ENCODE results near the gene MARCHF10. TPM values are rescaled to one million over a fixed set of nuclear protein-coding genes. Genes with fewer than 3 reads are reported as not detected.
"Not testable (repeated sequence)": the region's sequence is repeated elsewhere in the genome, so short reads cannot be mapped to it uniquely, and the experiment has no call there.

The MARCHF10 gene
- total RNA-seq, 2 experiments from 2014 or later, result not detected

DNA sequence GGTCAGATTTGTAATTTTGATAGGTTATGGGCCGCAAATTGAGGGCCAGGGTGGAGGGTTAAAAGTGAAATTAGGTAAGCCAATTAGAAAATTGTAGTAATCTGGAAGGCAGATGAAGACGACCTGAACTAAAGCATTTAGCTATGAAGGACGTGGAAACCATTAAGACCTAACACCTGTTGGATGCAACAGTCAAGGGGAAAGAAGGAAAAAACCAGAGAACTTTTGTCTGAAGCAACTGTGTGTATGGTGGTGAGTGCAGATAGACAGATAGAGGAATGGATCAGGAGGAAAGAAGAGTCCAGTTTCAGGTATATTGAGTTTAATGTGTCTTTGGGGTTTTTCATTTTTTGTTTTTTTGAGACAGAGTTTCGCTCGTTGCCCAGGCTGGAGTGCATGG is 40.2 kb upstream of the MARCHF10 start:
- H3K4me2 ChIP-seq (ENCODE audit: low read length), result no peak overlapping the region
- intact Hi-C loops (cut with micrococcal nuclease; ENCODE audit: unreplicated experiment), result no loop called here
- POLR2A ChIA-PET, result no interaction called here
- no peak overlapping the region for H2AFZ ChIP-seq (ENCODE audit: low read length)
- H3K27ac ChIP-seq (ENCODE audit: low read depth, low read length, poor library complexity, severe bottlenecking), result no peak overlapping the region
- H3K36me3 ChIP-seq (ENCODE audit: insufficient read depth, low read length), result no peaks in the 10 kb centered on the region
- no peaks in the 10 kb centered on the region for H3K9me3 ChIP-seq (ENCODE audit: low read length)
- H4K20me1 ChIP-seq (ENCODE audit: insufficient read depth, low read length), result no peaks in the 10 kb centered on the region
- no peak overlapping the region for H3K4me3 ChIP-seq (ENCODE audit: low read depth, low read length, poor library complexity, severe bottlenecking)
- TF ChIP-seq, protein P1, sequence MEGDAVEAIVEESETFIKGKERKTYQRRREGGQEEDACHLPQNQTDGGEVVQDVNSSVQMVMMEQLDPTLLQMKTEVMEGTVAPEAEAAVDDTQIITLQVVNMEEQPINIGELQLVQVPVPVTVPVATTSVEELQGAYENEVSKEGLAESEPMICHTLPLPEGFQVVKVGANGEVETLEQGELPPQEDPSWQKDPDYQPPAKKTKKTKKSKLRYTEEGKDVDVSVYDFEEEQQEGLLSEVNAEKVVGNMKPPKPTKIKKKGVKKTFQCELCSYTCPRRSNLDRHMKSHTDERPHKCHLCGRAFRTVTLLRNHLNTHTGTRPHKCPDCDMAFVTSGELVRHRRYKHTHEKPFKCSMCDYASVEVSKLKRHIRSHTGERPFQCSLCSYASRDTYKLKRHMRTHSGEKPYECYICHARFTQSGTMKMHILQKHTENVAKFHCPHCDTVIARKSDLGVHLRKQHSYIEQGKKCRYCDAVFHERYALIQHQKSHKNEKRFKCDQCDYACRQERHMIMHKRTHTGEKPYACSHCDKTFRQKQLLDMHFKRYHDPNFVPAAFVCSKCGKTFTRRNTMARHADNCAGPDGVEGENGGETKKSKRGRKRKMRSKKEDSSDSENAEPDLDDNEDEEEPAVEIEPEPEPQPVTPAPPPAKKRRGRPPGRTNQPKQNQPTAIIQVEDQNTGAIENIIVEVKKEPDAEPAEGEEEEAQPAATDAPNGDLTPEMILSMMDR (conservative IDR thresholded peaks at IDR 0.05; ENCODE audit: low read length), result no peak
- TF ChIP-seq EZH2phosphoT487 (IDR thresholded peaks at IDR 0.05; ENCODE audit: borderline replicate concordance, low read depth, low read length), result no peak
- no peaks in the 10 kb centered on the region for H3K79me2 ChIP-seq (ENCODE audit: insufficient read depth, low read depth, low read length)
- DNase-seq (ENCODE audit: low spot score), result no peak
- no TSS peak for BruUV-seq (replicated peaks)
- no peaks in the 10 kb centered on the region for H3K4me1 ChIP-seq (ENCODE audit: insufficient read depth, low read length, poor library complexity, severe bottlenecking)
- CTCF ChIA-PET (ENCODE audit: unreplicated experiment), result no interaction called here
- no peaks in the 10 kb centered on the region for H3K9me2 ChIP-seq (ENCODE audit: insufficient read depth, low read length)

DNA sequence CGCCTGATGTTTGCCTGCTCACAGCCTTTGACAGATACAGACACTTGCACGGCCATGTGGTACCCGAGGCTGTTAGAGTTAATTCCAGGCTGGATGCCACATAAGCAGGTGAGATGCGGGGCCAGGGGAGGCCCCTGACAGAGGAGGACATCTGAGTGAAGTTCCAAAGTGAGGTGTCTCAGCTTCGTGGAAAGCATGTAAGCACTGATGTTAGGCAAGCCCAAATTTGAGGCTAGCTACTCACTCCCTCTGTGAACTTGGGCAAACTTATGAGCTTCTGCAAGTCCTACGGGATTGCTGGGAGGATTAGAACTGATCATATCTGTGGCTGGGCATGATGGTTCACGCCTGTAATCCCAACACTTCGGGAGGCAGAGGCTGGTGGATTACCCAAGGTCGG is 39.3 kb upstream of the MARCHF10 start:
- POLR2A ChIA-PET, result interaction anchor here (0.6 kb wide), 1 partner anchor 37 kb away, joined by 3 read pairs; no protein-coding TSS in a partner anchor
- intact Hi-C loops (cut with micrococcal nuclease; ENCODE audit: unreplicated experiment), result no loop called here
- Histone ChIP-seq H2AFZ (ENCODE audit: low read length) (no peak overlapping the region), H3K9me3 (ENCODE audit: low read length) (no peaks in the 10 kb centered on the region), H3K4me1 (ENCODE audit: insufficient read depth, low read length, poor library complexity, severe bottlenecking) (no peaks in the 10 kb centered on the region), H3K9me2 (ENCODE audit: insufficient read depth, low read length) (no peaks in the 10 kb centered on the region), H3K79me2 (ENCODE audit: insufficient read depth, low read depth, low read length) (no peaks in the 10 kb centered on the region), H3K4me2 (ENCODE audit: low read length) (no peak overlapping the region), H4K20me1 (ENCODE audit: insufficient read depth, low read length) (no peaks in the 10 kb centered on the region), H3K36me3 (ENCODE audit: insufficient read depth, low read length) (no peaks in the 10 kb centered on the region), H3K4me3 (ENCODE audit: low read depth, low read length, poor library complexity, severe bottlenecking) (no peak overlapping the region), H3K27ac (ENCODE audit: low read depth, low read length, poor library complexity, severe bottlenecking) (no peak overlapping the region)
- no peak for TF ChIP-seq EZH2phosphoT487 (IDR thresholded peaks at IDR 0.05; ENCODE audit: borderline replicate concordance, low read depth, low read length)
- TF ChIP-seq, protein P1 (conservative IDR thresholded peaks at IDR 0.05; ENCODE audit: low read length), result no peak
- DNase-seq (ENCODE audit: low spot score), result no peak
- CTCF ChIA-PET (ENCODE audit: unreplicated experiment), result no interaction called here
- BruUV-seq (replicated peaks), result no TSS peak

DNA sequence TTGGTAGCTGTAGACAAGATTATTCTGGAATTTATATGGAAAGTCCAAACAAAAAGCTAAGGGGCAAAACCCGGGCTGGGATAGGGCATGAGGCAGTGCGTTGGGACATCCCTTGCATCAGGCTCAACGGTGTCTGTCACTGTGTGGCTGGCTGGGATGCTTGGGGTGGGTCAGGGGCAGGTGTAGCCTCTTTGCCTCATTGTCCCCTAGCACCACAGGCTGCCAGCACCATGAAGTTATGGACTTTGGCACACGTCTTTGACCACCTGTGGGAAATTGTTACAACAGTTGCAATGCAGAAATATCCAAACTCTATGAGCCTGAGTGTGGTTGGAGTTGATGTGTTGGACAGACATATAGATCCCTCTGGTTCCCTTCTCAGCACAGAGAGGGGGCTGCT is 32.8 kb upstream of the MARCHF10 start:
- no peak overlapping the region for H2AFZ ChIP-seq (ENCODE audit: low read length)
- no peaks in the 10 kb centered on the region for H3K36me3 ChIP-seq (ENCODE audit: insufficient read depth, low read length)
- H3K4me1 ChIP-seq (ENCODE audit: insufficient read depth, low read length, poor library complexity, severe bottlenecking), result no peaks in the 10 kb centered on the region
- BruUV-seq (replicated peaks), result no TSS peak
- no peaks in the 10 kb centered on the region for H3K79me2 ChIP-seq (ENCODE audit: insufficient read depth, low read depth, low read length)
- no peaks in the 10 kb centered on the region for H3K9me2 ChIP-seq (ENCODE audit: insufficient read depth, low read length)
- no peak for DNase-seq (ENCODE audit: low spot score)
- intact Hi-C loops (cut with micrococcal nuclease; ENCODE audit: unreplicated experiment), result no loop called here
- no peak overlapping the region for H3K4me2 ChIP-seq (ENCODE audit: low read length)
- no peak overlapping the region for H3K4me3 ChIP-seq (ENCODE audit: low read depth, low read length, poor library complexity, severe bottlenecking)
- no peaks in the 10 kb centered on the region for H4K20me1 ChIP-seq (ENCODE audit: insufficient read depth, low read length)
- TF ChIP-seq, protein P1 (conservative IDR thresholded peaks at IDR 0.05; ENCODE audit: low read length), result no peak
- TF ChIP-seq EZH2phosphoT487 (IDR thresholded peaks at IDR 0.05; ENCODE audit: borderline replicate concordance, low read depth, low read length), result no peak
- POLR2A ChIA-PET, result no interaction called here
- no peaks in the 10 kb centered on the region for H3K9me3 ChIP-seq (ENCODE audit: low read length)
- CTCF ChIA-PET (ENCODE audit: unreplicated experiment), result no interaction called here
- no peak overlapping the region for H3K27ac ChIP-seq (ENCODE audit: low read depth, low read length, poor library complexity, severe bottlenecking)

DNA sequence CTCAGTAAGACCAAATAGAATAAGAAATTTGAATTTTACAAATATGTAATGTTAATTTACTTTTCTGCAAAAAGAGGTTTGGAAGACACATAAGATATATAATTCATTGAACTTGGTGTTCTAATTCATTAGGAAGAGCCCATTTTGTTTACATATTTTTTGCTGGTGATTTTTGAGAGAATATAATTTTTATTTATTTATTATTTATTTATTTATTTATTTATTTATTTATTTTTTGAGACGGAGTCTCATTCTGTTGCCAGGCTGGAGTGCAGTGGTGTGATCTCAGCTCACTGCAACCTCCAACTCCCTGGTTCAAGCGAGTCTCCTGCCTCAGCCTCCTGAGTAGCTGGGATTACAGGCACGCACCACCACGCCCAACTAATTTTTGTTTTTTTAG is 25.7 kb upstream of the MARCHF10 start:
- POLR2A ChIA-PET; DNase-seq (ENCODE audit: low spot score); H3K4me3 ChIP-seq (ENCODE audit: low read depth, low read length, poor library complexity, severe bottlenecking); intact Hi-C loops (cut with micrococcal nuclease; ENCODE audit: unreplicated experiment); CTCF ChIA-PET (ENCODE audit: unreplicated experiment); H3K27ac ChIP-seq (ENCODE audit: low read depth, low read length, poor library complexity, severe bottlenecking); H3K79me2 ChIP-seq (ENCODE audit: insufficient read depth, low read depth, low read length); H4K20me1 ChIP-seq (ENCODE audit: insufficient read depth, low read length); H3K36me3 ChIP-seq (ENCODE audit: insufficient read depth, low read length); H3K4me1 ChIP-seq (ENCODE audit: insufficient read depth, low read length, poor library complexity, severe bottlenecking); H3K9me2 ChIP-seq (ENCODE audit: insufficient read depth, low read length); H3K9me3 ChIP-seq (ENCODE audit: low read length); H3K4me2 ChIP-seq (ENCODE audit: low read length); BruUV-seq (replicated peaks); H2AFZ ChIP-seq (ENCODE audit: low read length): not testable (repeated sequence)
